ENCODE data around the gene RNF144A. TPM values are rescaled to one million over a fixed set of nuclear protein-coding genes. Genes with fewer than 3 reads are reported as not detected.

RNF144A gene
- total RNA-seq, 2 donors from 2014 or later: 52.7 to 109 TPM

DNA sequence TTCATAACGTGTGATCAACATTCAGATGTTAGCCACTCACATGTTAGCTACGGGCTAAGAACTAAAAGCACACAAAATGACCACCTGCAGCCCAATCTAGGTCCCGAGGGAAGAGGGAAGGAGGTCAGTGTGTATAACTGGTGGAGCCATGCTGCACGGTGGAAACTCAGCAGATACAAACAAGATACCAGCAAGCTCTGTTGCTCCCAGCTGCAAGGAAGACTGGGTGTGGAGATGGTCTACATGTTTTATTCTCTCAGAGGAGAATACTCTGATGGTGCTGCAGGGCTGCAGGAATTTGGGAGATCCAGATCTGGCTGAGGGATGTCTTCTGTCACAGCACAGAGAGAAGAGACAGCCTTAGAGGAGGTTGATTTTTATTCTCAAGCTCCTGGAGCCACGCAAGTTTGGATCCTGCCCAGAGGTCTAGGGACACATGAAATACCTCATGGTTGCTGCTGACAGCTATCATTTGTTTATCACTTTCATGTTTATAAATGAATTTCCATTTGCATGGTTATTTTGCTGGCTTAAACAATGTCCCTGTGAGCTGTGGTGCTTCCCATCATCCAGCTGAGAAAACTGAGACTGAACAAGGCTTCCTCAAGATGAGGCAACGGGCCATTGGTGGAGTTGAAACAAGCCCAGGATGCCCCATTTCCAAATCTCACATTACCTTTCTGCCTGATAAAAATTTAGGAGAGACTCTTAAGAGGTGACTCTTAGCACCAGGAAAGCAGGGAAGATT is 30.9 kb downstream of the RNF144A start:
- Histone ChIP-seq H3K27ac (no peak overlapping the region), H3K27me3 (no peaks in the 10 kb centered on the region), H3K4me1 (peaks cover 27% of the 10 kb centered on the region), H3K36me3 (replicated peaks in 1 of 2; ENCODE audit: insufficient read depth in 1 of 2, low read depth in 2 of 2) (no peaks in the 10 kb centered on the region), H3K9me3 (no peaks in the 10 kb centered on the region), H3K4me3 (no peak overlapping the region)
- WGBS, 2 donors: 78 to 79% methylated on average over 6 of the region's 6 CpGs
- intact Hi-C loops (cut with DNase I): no loop called here
- no peak for DNase-seq
- ATAC-seq: no peak
- no peak for TF ChIP-seq CTCF (IDR thresholded peaks at IDR 0.05)
- no peak for TF ChIP-seq POLR2A (IDR thresholded peaks at IDR 0.05)

DNA sequence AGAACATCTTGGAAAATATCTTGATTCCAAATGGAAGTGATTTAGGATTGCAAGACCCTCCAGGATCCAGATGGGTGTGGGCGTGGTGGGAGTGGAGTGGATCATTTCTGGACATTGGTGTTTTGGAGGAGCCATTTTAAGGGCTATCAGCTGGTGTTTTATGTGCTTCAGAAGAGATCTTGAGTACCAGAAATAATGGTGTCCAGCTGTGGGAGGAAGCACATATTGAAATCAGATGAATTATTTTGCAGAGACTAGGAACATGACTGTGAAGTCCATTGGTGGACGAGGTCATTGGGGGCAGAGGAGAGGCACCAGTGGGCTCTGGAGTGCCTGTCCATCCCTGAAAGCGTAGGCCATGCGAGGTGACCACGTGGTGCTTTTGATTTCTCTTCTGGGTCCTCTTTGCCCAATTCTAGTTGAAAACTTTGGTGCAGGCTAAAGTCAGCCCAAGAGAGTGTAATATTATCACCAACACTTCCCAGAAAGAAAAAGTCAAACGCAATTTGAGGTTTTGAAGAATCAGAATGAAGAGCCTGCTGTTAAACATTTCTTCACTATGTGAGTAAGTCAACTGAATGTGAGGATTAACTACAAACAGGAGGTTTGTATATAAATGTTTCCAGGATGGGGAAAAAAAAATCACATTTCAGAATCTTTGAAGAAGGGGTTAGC is 31.6 kb downstream of the RNF144A start:
- Histone ChIP-seq H3K4me1 (peaks cover 26% of the 10 kb centered on the region), H3K9me3 (no peaks in the 10 kb centered on the region), H3K27ac (no peak overlapping the region), H3K4me3 (no peak overlapping the region), H3K27me3 (no peaks in the 10 kb centered on the region), H3K36me3 (replicated peaks in 1 of 2; ENCODE audit: insufficient read depth in 1 of 2, low read depth in 2 of 2) (no peaks in the 10 kb centered on the region)
- TF ChIP-seq CTCF (IDR thresholded peaks at IDR 0.05) (no peak), POLR2A (IDR thresholded peaks at IDR 0.05) (no peak)
- ATAC-seq (no peak), DNase-seq (no peak)
- 92 to 94% methylated on average over 6 of the region's 6 CpGs for WGBS, 2 donors
- intact Hi-C loops (cut with DNase I): no loop called here

DNA sequence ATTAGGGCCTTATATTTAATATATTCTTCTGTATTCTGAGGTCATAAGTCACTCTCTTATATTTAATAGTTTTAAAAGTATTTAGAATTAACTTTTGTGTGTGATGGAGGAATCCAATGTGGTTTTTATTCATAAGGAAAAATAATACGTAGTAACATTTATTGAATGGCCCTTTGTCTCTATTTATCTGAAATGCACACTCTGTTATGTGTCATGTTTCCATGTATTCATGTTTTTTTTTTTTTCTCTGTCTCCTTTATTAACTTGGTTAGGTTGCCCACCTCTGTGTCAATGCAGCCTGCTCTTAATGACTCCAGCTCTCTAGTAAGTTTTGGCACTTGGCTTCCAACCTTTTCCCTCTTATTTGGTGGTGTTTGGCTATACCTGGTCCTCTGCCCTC is 33.8 kb downstream of the RNF144A start:
- intact Hi-C loops (cut with DNase I): no loop called here
- Histone ChIP-seq H3K9me3 (no peaks in the 10 kb centered on the region), H3K27me3 (no peaks in the 10 kb centered on the region), H3K36me3 (replicated peaks in 1 of 2; ENCODE audit: insufficient read depth in 1 of 2, low read depth in 2 of 2) (no peaks in the 10 kb centered on the region), H3K27ac (no peak overlapping the region), H3K4me1 (peaks cover 19% of the 10 kb centered on the region), H3K4me3 (no peak overlapping the region)
- no peak for DNase-seq
- 66 to 86% methylated on average over 1 of the region's 1 CpG for WGBS, 2 donors
- ATAC-seq: no peak
- no peak for TF ChIP-seq CTCF (IDR thresholded peaks at IDR 0.05)
- TF ChIP-seq POLR2A (IDR thresholded peaks at IDR 0.05): no peak

DNA sequence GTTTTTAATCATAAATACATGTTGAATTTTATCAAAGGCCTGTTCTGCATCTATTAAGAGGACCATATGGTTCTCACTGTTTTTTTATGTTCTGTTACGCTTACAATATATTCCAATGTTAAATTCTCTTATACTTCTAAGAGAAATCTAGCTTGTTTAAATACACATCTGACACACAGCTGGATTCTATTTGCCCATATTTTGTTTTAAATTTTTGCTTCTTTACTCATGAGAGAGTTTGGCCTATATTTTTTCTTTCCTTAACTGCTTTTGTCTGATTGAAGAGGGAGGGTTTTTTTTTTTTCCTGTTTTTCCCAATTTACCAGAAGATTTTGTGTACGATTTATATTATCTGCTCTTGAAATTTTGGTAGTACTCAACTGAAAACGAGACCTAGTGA is 34.9 kb downstream of the RNF144A start:
- no peak overlapping the region for H3K4me3 ChIP-seq
- H3K9me3 ChIP-seq: no peaks in the 10 kb centered on the region
- ATAC-seq: no peak
- TF ChIP-seq POLR2A (IDR thresholded peaks at IDR 0.05) (no peak), CTCF (IDR thresholded peaks at IDR 0.05) (no peak)
- H3K27me3 ChIP-seq: no peaks in the 10 kb centered on the region
- H3K27ac ChIP-seq: no peak overlapping the region
- WGBS, 2 donors: 56 to 59% methylated on average over 3 of the region's 3 CpGs
- no peaks in the 10 kb centered on the region for H3K36me3 ChIP-seq (replicated peaks in 1 of 2; ENCODE audit: insufficient read depth in 1 of 2, low read depth in 2 of 2)
- intact Hi-C loops (cut with DNase I): no loop called here
- no peak for DNase-seq
- H3K4me1 ChIP-seq: peaks cover 15% of the 10 kb centered on the region

Data from body of pancreas (tissue), 4 donors.